DMS114 treated with DMSO at 0.1 percent for 48 hours (cell line): Measurements from ENCODE around the gene BAHD1.

Experiments
- DNase-seq: peaks from one replicate; lab custom pipeline; 2025; ENCODE audit not compliant: unreplicated experiment; lab: John Stamatoyannopoulos, UW

Gene BAHD1

GRCh38 chr15:40440743-40441564 is at the start of gene BAHD1:
Gene BAHD1 (plus strand): TSS chr15:40440953. CDS start chr15:40458465, 17,512 bp downstream.
- peak; percentile 81 for DNase-seq

- no peak for DNase-seq
Observed at GRCh38 chr15:40392986-40393948, 47.5 kb upstream of the BAHD1 start.

GRCh38 chr15:40397688-40398412 is 42.9 kb upstream of the BAHD1 start:
- no peak for DNase-seq

- no peak for DNase-seq
Observed at GRCh38 chr15:40398413-40398873, 42.3 kb upstream of the BAHD1 start.

- no peak for DNase-seq
Observed at GRCh38 chr15:40399370-40399769, 41.4 kb upstream of the BAHD1 start.

- peak; percentile 82 for DNase-seq
Observed at GRCh38 chr15:40405501-40406381, 35.0 kb upstream of the BAHD1 start, which contains the start of gene IVD. Gene IVD (plus strand): TSS chr15:40405795. CDS start chr15:40405828, 33 bp downstream.

GRCh38 chr15:40407330-40407990 is 33.3 kb upstream of the BAHD1 start:
- no peak for DNase-seq

GRCh38 chr15:40409366-40409765 is 31.4 kb upstream of the BAHD1 start:
- DNase-seq = no peak

GRCh38 chr15:40410476-40410875 is 30.3 kb upstream of the BAHD1 start:
- DNase-seq = no peak

- DNase-seq = no peak
Observed at GRCh38 chr15:40412095-40412759, 28.5 kb upstream of the BAHD1 start.

GRCh38 chr15:40413036-40413435 is 27.7 kb upstream of the BAHD1 start:
- DNase-seq = no peak

GRCh38 chr15:40414816-40415215 is 25.9 kb upstream of the BAHD1 start:
- DNase-seq = no peak

- no peak for DNase-seq
Observed at GRCh38 chr15:40415226-40415625, 25.5 kb upstream of the BAHD1 start.

- no peak for DNase-seq
Observed at GRCh38 chr15:40416056-40416455, 24.7 kb upstream of the BAHD1 start.

- no peak for DNase-seq
Observed at GRCh38 chr15:40418126-40418525, 22.6 kb upstream of the BAHD1 start.

GRCh38 chr15:40420071-40420713 is 20.6 kb upstream of the BAHD1 start:
- no peak for DNase-seq

GRCh38 chr15:40420793-40421192 is 20.0 kb upstream of the BAHD1 start:
- no peak for DNase-seq
